Neural crest cell (in vitro differentiated cells): ENCODE data around the gene FRK. TPM values are rescaled to one million over a fixed set of nuclear protein-coding genes. Genes with fewer than 3 reads are reported as not detected.

Experiments
- DNase-seq: peaks from one replicate; pipeline ENCODE4 v3.0.0; 2021; ENCODE audit warnings: low read depth, mixed read lengths, low spot score
- H3K27ac Mint-ChIP-seq: one replicate; pipeline ENCODE4 v1.8.0; 2021; ENCODE audit warnings: mild to moderate bottlenecking, mixed read lengths; ENCODE audit not compliant: unreplicated experiment
- H3K27me3 Mint-ChIP-seq: 2 replicates; pipeline ENCODE4 v1.8.0; 2021; ENCODE audit warnings: low read depth, mild to moderate bottlenecking, mixed read lengths
- H3K36me3 Mint-ChIP-seq: 2 replicates; pipeline ENCODE4 v1.8.0; 2021; ENCODE audit warnings: low read depth, mild to moderate bottlenecking, mixed read lengths
- H3K4me1 Mint-ChIP-seq: 2 replicates; pipeline ENCODE4 v1.8.0; 2021; ENCODE audit warnings: mixed read lengths
- H3K4me3 Mint-ChIP-seq: one replicate; pipeline ENCODE4 v1.8.0; 2021; ENCODE audit warnings: mild to moderate bottlenecking, mixed read lengths
- H3K9me3 Mint-ChIP-seq: 2 replicates; pipeline ENCODE4 v1.8.0; 2021; ENCODE audit warnings: mixed read lengths
- CTCF ChIP-seq: fragments of 200-600 bp; sonication (generic); conservative IDR thresholded peaks from 2 replicates; pipeline ENCODE4 v1.5.0; 2021; ENCODE audit warnings: antibody characterized with exemption, mild to moderate bottlenecking
- total RNA-seq: library from RNA; stranded (reverse); gene quantifications from 2 replicates; pipeline ENCODE4 v1.2.1, GENCODE V29; 2021

The FRK gene
- total RNA-seq, 1 donor from 2014 or later = 0.12 TPM

DNA sequence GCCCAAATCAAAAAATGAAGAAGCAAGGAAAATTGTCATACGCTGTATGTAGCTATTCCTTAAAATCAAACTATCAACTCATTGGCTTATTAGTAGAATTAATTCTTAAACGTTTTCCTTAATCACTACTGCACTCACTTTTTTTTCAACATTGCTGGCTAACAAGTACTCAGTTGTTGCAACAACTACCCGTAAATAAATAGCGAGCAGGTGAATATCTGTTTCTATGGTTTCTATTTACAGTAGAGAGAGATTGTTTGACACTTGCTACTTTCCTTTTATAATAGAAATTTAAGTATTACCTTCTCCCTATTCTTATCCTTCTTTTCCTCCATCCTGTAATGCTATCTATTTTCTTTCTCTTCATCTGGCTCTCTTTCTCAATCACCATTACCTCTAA lies 25.1 kb downstream of the FRK start:
- Mint-ChIP-seq H3K4me1 (peaks cover 11% of the 10 kb centered on the region), H3K27ac (no peak overlapping the region), H3K36me3 (no peaks in the 10 kb centered on the region), H3K9me3 (no peaks in the 10 kb centered on the region), H3K27me3 (no peaks in the 10 kb centered on the region), H3K4me3 (no peak overlapping the region)
- TF ChIP-seq CTCF = no peak
- DNase-seq = no peak

- Mint-ChIP-seq H3K4me3 (no peak overlapping the region), H3K27ac (peak overlapping the region; percentile 83), H3K9me3 (no peaks in the 10 kb centered on the region), H3K27me3 (no peaks in the 10 kb centered on the region), H3K36me3 (no peaks in the 10 kb centered on the region), H3K4me1 (peaks cover 11% of the 10 kb centered on the region)
- no peak for TF ChIP-seq CTCF
- DNase-seq = no peak
These were observed 26.4 kb downstream of the FRK start for GRCh38 chr6:116034327-116034726.

- H3K4me1 Mint-ChIP-seq = peaks cover 11% of the 10 kb centered on the region
- no peaks in the 10 kb centered on the region for H3K36me3 Mint-ChIP-seq
- no peak for DNase-seq
- H3K9me3 Mint-ChIP-seq = no peaks in the 10 kb centered on the region
- TF ChIP-seq CTCF = no peak
- H3K4me3 Mint-ChIP-seq = no peak overlapping the region
- no peak overlapping the region for H3K27ac Mint-ChIP-seq
- H3K27me3 Mint-ChIP-seq = no peaks in the 10 kb centered on the region
These were observed 26.9 kb downstream of the FRK start for GRCh38 chr6:116033687-116034303.

GRCh38 chr6:116030770-116031169 lies 29.9 kb downstream of the FRK start:
- no peaks in the 10 kb centered on the region for H3K27me3 Mint-ChIP-seq
- no peak for TF ChIP-seq CTCF
- H3K27ac Mint-ChIP-seq = no peak overlapping the region

GRCh38 chr6:116029535-116029934 lies 31.2 kb downstream of the FRK start:
- no peak for TF ChIP-seq CTCF
- no peak overlapping the region for H3K4me3 Mint-ChIP-seq
- DNase-seq = no peak
- H3K9me3 Mint-ChIP-seq = no peaks in the 10 kb centered on the region
- H3K4me1 Mint-ChIP-seq = peaks cover 11% of the 10 kb centered on the region
- no peaks in the 10 kb centered on the region for H3K36me3 Mint-ChIP-seq
- H3K27me3 Mint-ChIP-seq = no peaks in the 10 kb centered on the region
- H3K27ac Mint-ChIP-seq = no peak overlapping the region

More at GRCh38 chr6:116030770-116031169, 29.9 kb downstream of the FRK start:
- Mint-ChIP-seq H3K36me3 (no peaks in the 10 kb centered on the region), H3K4me1 (peaks cover 11% of the 10 kb centered on the region), H3K9me3 (no peaks in the 10 kb centered on the region), H3K4me3 (no peak overlapping the region)
- no peak for DNase-seq

GRCh38 chr6:116028233-116028632 lies 32.5 kb downstream of the FRK start:
- Mint-ChIP-seq H3K36me3 (no peaks in the 10 kb centered on the region), H3K27me3 (no peaks in the 10 kb centered on the region), H3K27ac (no peak overlapping the region), H3K9me3 (peaks cover 3% of the 10 kb centered on the region), H3K4me3 (no peak overlapping the region), H3K4me1 (no peaks in the 10 kb centered on the region)
- no peak for TF ChIP-seq CTCF
- DNase-seq = no peak
